GM03348 (cell line): ENCODE results near the gene PDGFRB.

Experiments used
- DNase-seq: peaks from one replicate; pipeline ENCODE4 v3.0.0; 2012; ENCODE audit warnings: low spot score

PDGFRB gene

GRCh38 chr5:150129813-150130492, 25.7 kb downstream of the PDGFRB start:
- DNase-seq, result peak; percentile 89

GRCh38 chr5:150129454-150129812, 26.2 kb downstream of the PDGFRB start:
- DNase-seq, result no peak

GRCh38 chr5:150126921-150127265, 28.8 kb downstream of the PDGFRB start:
- no peak for DNase-seq

- no peak for DNase-seq
Measured at GRCh38 chr5:150126199-150126920, 29.3 kb downstream of the PDGFRB start.

- DNase-seq, result no peak
Measured at GRCh38 chr5:150125334-150125733, 30.3 kb downstream of the PDGFRB start.

- no peak for DNase-seq
Measured at GRCh38 chr5:150124596-150124995, 31.0 kb downstream of the PDGFRB start.

- DNase-seq, result no peak
Measured at GRCh38 chr5:150124111-150124557, 31.5 kb downstream of the PDGFRB start.

- no peak for DNase-seq
Measured at GRCh38 chr5:150123542-150123941, 32.1 kb downstream of the PDGFRB start.

GRCh38 chr5:150122536-150123481, 32.8 kb downstream of the PDGFRB start:
- no peak for DNase-seq

GRCh38 chr5:150122158-150122510, 33.5 kb downstream of the PDGFRB start:
- no peak for DNase-seq

GRCh38 chr5:150121448-150122157, 34.0 kb downstream of the PDGFRB start:
- DNase-seq, result no peak

- no peak for DNase-seq
Measured at GRCh38 chr5:150120617-150121447, 34.8 kb downstream of the PDGFRB start.

GRCh38 chr5:150120062-150120441, 35.6 kb downstream of the PDGFRB start:
- DNase-seq, result no peak

- no peak for DNase-seq
Measured at GRCh38 chr5:150119421-150120061, 36.1 kb downstream of the PDGFRB start.

- no peak for DNase-seq
Measured at GRCh38 chr5:150118561-150119229, 37.0 kb downstream of the PDGFRB start.

GRCh38 chr5:150117945-150118560, 37.6 kb downstream of the PDGFRB start:
- no peak for DNase-seq

- DNase-seq, result no peak
Measured at GRCh38 chr5:150116667-150117400, 38.8 kb downstream of the PDGFRB start.

- DNase-seq, result no peak
Measured at GRCh38 chr5:150114773-150115408, 40.8 kb downstream of the PDGFRB start.
